Prostate gland (tissue), 2 donors: Measurements from ENCODE around the gene SLC9A7.
"Not testable (repeated sequence)": the region's sequence is repeated elsewhere in the genome, so short reads cannot be mapped to it uniquely, and the experiment has no call there.

ENCODE experiments used
- CTCF ChIP-seq, 4 experiments: fragments of 200-600 bp in 2 of 4; fragments of 450-650 bp in 2 of 4; sonication (generic) in 2 of 4; IDR thresholded peaks; 1 replicate in 3 of 4; 2 replicates in 1 of 4; pipeline ENCODE4 v1.5.1; 2016 to 2019; ENCODE audit warnings: antibody characterized with exemption in 4 of 4, mild to moderate bottlenecking in 2 of 4, moderate library complexity in 2 of 4
- POLR2A ChIP-seq: fragments of 450-650 bp; IDR thresholded peaks from one replicate; pipeline ENCODE4 v1.6.1; 2016; ENCODE audit warnings: antibody characterized with exemption, mild to moderate bottlenecking
- POLR2AphosphoS5 ChIP-seq: sonication (generic); formaldehyde crosslinking; IDR thresholded peaks from one replicate; pipeline ENCODE4 v1.6.1; 2017; ENCODE audit warnings: antibody characterized with exemption

DNA sequence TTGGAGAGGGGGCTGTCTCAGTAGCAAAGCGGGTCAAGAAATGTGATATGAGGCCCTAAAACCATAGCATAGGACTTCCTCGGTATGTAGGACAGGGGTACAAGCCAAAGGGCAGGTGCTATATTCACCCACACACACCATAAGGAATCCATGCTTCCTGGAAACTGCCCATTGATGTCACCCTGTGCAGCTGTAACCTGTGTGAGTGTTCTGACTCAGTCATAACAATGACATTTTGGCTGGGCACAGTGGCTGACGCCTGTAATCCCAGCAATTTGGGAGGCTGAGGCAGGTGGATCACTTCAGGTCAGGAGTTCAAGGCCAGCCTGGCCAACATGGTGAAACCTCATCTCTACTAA lies 35.4 kb downstream of the SLC9A7 start:
- not testable (repeated sequence) for TF ChIP-seq CTCF (IDR thresholded peaks at IDR 0.05); POLR2A; POLR2AphosphoS5
